HEK293 (cell line): Measurements from ENCODE around the gene TMEM272.

Experiments
- CTCF ChIA-PET: fragments of 350-600 bp; formaldehyde crosslinking; extraction: SDS; loops from one replicate; lab custom pipeline; 2021; ENCODE audit warnings: antibody characterized with exemption; lab: Yijun Ruan, JAX
- POLR2A ChIA-PET: fragments of 300-600 bp; formaldehyde crosslinking; extraction: SDS; loops from one replicate; lab custom pipeline; 2020; ENCODE audit warnings: antibody characterized with exemption, inconsistent platforms; lab: Yijun Ruan, JAX
- H3K27ac ChIP-seq: fragments of 200-500 bp; sonication (Bioruptor generic); 2 replicates; pipeline ENCODE4 v1.5.1; 2014; ENCODE audit warnings: low read depth, low read length, control low read depth, inconsistent platforms; ENCODE audit errors: extremely low read depth
- H3K36me3 ChIP-seq, 2 experiments: fragments of 200-500 bp in 1 of 2; sonication (Bioruptor generic) in 1 of 2; 1 replicate in 1 of 2; 2 replicates in 1 of 2; pipeline ENCODE4 v1.5.1; 2014 to 2017; ENCODE audit warnings: inconsistent platforms in 2 of 2, low read length in 2 of 2; ENCODE audit not compliant: control insufficient read depth in 2 of 2, insufficient read depth in 1 of 2
- H3K4me1 ChIP-seq: fragments of 200-500 bp; sonication (Bioruptor generic); 2 replicates; pipeline ENCODE4 v1.5.1; 2014; ENCODE audit warnings: mild to moderate bottlenecking, low read length, inconsistent platforms; ENCODE audit not compliant: control insufficient read depth, insufficient read depth
- H3K4me3 ChIP-seq: 2 replicates; pipeline ENCODE4 v1.5.1; 2011; ENCODE audit warnings: low read depth, mild to moderate bottlenecking, control low read depth, low read length, moderate library complexity
- H3K9me3 ChIP-seq: fragments of 200-500 bp; sonication (Bioruptor generic); 2 replicates; pipeline ENCODE4 v1.5.1; 2014; ENCODE audit warnings: low read depth, low read length, inconsistent platforms; ENCODE audit not compliant: control insufficient read depth, insufficient read depth
- GLIS2 ChIP-seq: fragments of 450-650 bp; formaldehyde crosslinking; IDR thresholded peaks from 2 replicates; pipeline ENCODE4 v1.5.1; 2016; ENCODE audit warnings: missing biosample characterization, missing genetic modification characterization
- KLF8 ChIP-seq: fragments of 450-650 bp; formaldehyde crosslinking; IDR thresholded peaks from 2 replicates; pipeline ENCODE4 v1.5.1; 2016; ENCODE audit warnings: missing biosample characterization, missing genetic modification characterization
- KLF9 ChIP-seq: fragments of 450-650 bp; formaldehyde crosslinking; IDR thresholded peaks from 2 replicates; pipeline ENCODE4 v1.5.1; 2016; ENCODE audit warnings: missing biosample characterization, missing genetic modification characterization, low read depth
- ZBTB17 ChIP-seq: fragments of 450-650 bp; formaldehyde crosslinking; IDR thresholded peaks from 2 replicates; pipeline ENCODE4 v1.5.1; 2016; ENCODE audit warnings: missing biosample characterization, missing genetic modification characterization
- ZBTB21 ChIP-seq: fragments of 450-650 bp; formaldehyde crosslinking; IDR thresholded peaks from 2 replicates; pipeline ENCODE4 v1.5.1; 2017; ENCODE audit warnings: missing biosample characterization, missing genetic modification characterization
- ZFP69B ChIP-seq: fragments of 450-650 bp; formaldehyde crosslinking; IDR thresholded peaks from 2 replicates; pipeline ENCODE4 v1.5.1; 2016; ENCODE audit warnings: missing biosample characterization, missing genetic modification characterization
- ZNF133 ChIP-seq: fragments of 450-650 bp; formaldehyde crosslinking; IDR thresholded peaks from 2 replicates; pipeline ENCODE4 v1.5.1; 2016; ENCODE audit warnings: missing biosample characterization, missing genetic modification characterization
- ZNF140 ChIP-seq: fragments of 450-650 bp; formaldehyde crosslinking; IDR thresholded peaks from 2 replicates; pipeline ENCODE4 v1.5.1; 2016; ENCODE audit warnings: missing biosample characterization, missing genetic modification characterization
- ZNF2 ChIP-seq: fragments of 450-650 bp; formaldehyde crosslinking; IDR thresholded peaks from 2 replicates; pipeline ENCODE4 v1.5.1; 2016; ENCODE audit warnings: missing biosample characterization, missing genetic modification characterization
- ZNF350 ChIP-seq: fragments of 450-650 bp; formaldehyde crosslinking; IDR thresholded peaks from 2 replicates; pipeline ENCODE4 v1.5.0; 2017; ENCODE audit warnings: missing biosample characterization, mild to moderate bottlenecking, missing genetic modification characterization
- ZNF510 ChIP-seq: fragments of 450-650 bp; formaldehyde crosslinking; IDR thresholded peaks from 2 replicates; pipeline ENCODE4 v1.5.1; 2018; ENCODE audit warnings: mild to moderate bottlenecking, missing genetic modification characterization, missing biosample characterization; ENCODE audit not compliant: insufficient replicate concordance
- ZNF560 ChIP-seq: fragments of 450-650 bp; formaldehyde crosslinking; IDR thresholded peaks from 2 replicates; pipeline ENCODE4 v1.5.1; 2017; ENCODE audit warnings: missing biosample characterization, missing genetic modification characterization, borderline replicate concordance
- ZNF654 ChIP-seq: fragments of 450-650 bp; formaldehyde crosslinking; IDR thresholded peaks from 2 replicates; pipeline ENCODE4 v1.5.1; 2016; ENCODE audit warnings: low read depth, missing biosample characterization, missing genetic modification characterization
- ZNF664 ChIP-seq: fragments of 450-650 bp; formaldehyde crosslinking; IDR thresholded peaks from 2 replicates; pipeline ENCODE4 v1.5.1; 2016; ENCODE audit warnings: missing biosample characterization, missing genetic modification characterization
- ZNF785 ChIP-seq: fragments of 450-650 bp; formaldehyde crosslinking; IDR thresholded peaks from 2 replicates; pipeline ENCODE4 v1.5.1; 2016; ENCODE audit warnings: missing biosample characterization, missing genetic modification characterization
- ZNF792 ChIP-seq: fragments of 450-650 bp; formaldehyde crosslinking; IDR thresholded peaks from 2 replicates; pipeline ENCODE4 v1.5.1; 2016; ENCODE audit warnings: missing biosample characterization, missing genetic modification characterization
- ZNF837 ChIP-seq: fragments of 450-650 bp; formaldehyde crosslinking; IDR thresholded peaks from 2 replicates; pipeline ENCODE4 v1.5.1; 2016; ENCODE audit warnings: missing biosample characterization, missing genetic modification characterization
- TF ChIP-seq, protein P1 (sequence below): fragments of 450-650 bp; IDR thresholded peaks from 2 replicates; pipeline ENCODE4 v1.5.1; 2018; ENCODE audit warnings: missing biosample characterization, missing genetic modification characterization
- TF ChIP-seq, protein P2 (sequence below): fragments of 450-650 bp; formaldehyde crosslinking; IDR thresholded peaks from 2 replicates; pipeline ENCODE4 v1.5.1; 2016; ENCODE audit warnings: missing biosample characterization, missing genetic modification characterization
- TF ChIP-seq, protein P3 (sequence below): fragments of 450-650 bp; formaldehyde crosslinking; IDR thresholded peaks from 2 replicates; pipeline ENCODE4 v1.5.1; 2016; ENCODE audit warnings: missing biosample characterization, missing genetic modification characterization
- TF ChIP-seq, protein P4 (sequence below): fragments of 450-650 bp; formaldehyde crosslinking; IDR thresholded peaks from 2 replicates; pipeline ENCODE4 v1.5.1; 2016; ENCODE audit warnings: missing biosample characterization, missing genetic modification characterization
- TF ChIP-seq, protein P5 (sequence below): fragments of 450-650 bp; formaldehyde crosslinking; IDR thresholded peaks from 2 replicates; pipeline ENCODE4 v1.5.1; 2016; ENCODE audit warnings: missing biosample characterization, missing genetic modification characterization, low read depth
- TF ChIP-seq, protein P6 (sequence below): fragments of 450-650 bp; formaldehyde crosslinking; IDR thresholded peaks from 2 replicates; pipeline ENCODE4 v1.5.1; 2017; ENCODE audit warnings: missing biosample characterization, missing genetic modification characterization

TMEM272 gene

DNA sequence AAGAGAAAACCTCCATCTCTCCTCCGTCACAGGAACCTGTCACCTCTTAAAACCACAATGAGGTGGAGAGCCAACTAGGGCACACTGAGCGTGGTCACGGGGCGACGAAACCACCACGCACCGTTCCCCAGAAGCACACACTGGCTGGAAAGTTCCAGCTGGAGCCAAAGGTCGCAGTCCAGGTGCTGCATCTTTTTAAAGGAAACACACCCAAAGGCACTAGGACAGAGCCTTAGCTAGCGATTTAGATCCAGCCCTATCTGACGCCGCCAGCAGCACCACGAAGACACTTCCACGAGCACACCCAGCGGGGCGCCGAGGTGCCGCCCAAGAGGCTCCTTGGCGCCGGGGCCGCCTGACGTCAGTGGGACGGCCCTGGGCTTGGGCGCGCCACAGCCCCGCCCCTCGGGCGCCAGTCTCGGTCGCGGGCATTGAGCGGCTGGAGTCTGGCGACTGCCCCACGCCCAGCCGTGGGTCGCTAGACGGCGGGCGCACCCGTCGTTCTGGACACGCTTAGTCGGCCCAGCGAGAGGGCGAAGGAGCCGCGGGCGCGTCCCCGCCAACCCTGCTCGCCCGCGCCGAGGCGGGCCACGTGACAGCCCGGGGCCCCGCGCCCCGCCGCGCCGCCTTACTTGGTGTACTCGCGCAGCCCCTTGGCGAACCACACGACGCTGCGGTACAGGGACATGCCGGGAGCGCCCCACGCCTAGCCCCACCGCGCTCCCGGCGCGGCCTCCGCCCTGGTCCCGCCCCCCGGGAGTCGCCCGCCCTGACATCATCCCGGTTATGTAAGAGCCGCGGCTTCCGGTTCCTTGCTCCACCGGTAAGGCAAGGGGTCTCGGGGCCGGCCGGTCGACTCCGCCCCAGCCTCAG, 41.3 kb downstream of the TMEM272 start, which contains the start of gene DHRS12 (continued):
- TF ChIP-seq, protein P1, sequence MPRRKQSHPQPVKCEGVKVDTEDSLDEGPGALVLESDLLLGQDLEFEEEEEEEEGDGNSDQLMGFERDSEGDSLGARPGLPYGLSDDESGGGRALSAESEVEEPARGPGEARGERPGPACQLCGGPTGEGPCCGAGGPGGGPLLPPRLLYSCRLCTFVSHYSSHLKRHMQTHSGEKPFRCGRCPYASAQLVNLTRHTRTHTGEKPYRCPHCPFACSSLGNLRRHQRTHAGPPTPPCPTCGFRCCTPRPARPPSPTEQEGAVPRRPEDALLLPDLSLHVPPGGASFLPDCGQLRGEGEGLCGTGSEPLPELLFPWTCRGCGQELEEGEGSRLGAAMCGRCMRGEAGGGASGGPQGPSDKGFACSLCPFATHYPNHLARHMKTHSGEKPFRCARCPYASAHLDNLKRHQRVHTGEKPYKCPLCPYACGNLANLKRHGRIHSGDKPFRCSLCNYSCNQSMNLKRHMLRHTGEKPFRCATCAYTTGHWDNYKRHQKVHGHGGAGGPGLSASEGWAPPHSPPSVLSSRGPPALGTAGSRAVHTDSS, result no peak
- no peak for TF ChIP-seq ZNF837 (tag by site-specific recombination)
- TF ChIP-seq ZNF140 (tag by site-specific recombination), result no peak
- TF ChIP-seq ZNF2, result peak; percentile 36; the same call in 1 of the 2 replicates

DNA sequence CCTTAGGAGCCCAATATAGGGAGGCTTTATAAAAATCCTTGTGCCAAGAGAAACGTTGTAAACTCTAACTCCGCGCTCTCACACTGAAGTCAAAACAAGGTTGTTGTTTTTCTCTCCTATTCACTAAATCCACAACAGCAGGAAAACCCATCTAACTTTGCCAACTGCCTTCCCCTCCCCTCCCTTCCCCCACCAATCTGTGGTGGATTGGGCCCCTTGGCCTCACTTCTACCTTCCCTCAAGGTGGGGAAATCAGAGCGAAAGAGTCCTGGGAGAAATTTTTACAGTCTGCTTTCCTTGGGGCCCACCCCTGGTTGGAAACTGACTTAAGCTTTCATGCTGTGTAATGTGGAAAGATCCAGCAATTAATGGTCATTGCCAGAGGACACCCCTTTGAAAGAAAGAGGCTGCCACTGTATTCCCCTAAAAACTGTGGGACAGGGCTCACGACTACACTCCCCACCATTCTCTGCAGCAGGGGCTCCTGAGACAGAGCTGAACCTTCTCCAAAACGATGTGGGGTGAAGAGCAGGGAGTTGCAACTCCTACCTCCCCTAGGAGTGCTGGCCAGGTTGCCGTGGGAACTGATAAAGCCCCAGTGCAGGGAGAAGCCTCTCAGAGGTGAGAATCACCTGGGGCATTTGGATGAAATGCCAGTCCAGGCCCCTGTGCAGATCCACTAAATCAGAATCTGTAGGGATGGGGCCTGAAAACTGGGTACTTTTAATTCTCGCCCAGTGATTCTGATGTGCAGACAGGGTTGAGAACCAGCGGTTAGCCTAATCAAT, 42.2 kb downstream of the TMEM272 start:
- POLR2A ChIA-PET, result interaction anchor here (1.0 to 2.7 kb wide), 2 partner anchors 350 kb away, joined by 4 to 8 read pairs; partner anchors contain the start of gene INTS6
- Histone ChIP-seq H3K4me1 (peaks cover 12% of the 10 kb centered on the region), H3K27ac (peak overlapping the region; percentile 88; the same call in 1 of the 2 replicates), H3K9me3 (no peaks in the 10 kb centered on the region), H3K36me3 (no peaks in the 10 kb centered on the region), H3K4me3 (no peak overlapping the region)
- CTCF ChIA-PET, result interaction anchor here (0.6 to 2.7 kb wide), 4 partner anchors 41 to 516 kb away, joined by 3 to 8 read pairs (median 4); no protein-coding TSS in a partner anchor
- TF ChIP-seq, protein P2, sequence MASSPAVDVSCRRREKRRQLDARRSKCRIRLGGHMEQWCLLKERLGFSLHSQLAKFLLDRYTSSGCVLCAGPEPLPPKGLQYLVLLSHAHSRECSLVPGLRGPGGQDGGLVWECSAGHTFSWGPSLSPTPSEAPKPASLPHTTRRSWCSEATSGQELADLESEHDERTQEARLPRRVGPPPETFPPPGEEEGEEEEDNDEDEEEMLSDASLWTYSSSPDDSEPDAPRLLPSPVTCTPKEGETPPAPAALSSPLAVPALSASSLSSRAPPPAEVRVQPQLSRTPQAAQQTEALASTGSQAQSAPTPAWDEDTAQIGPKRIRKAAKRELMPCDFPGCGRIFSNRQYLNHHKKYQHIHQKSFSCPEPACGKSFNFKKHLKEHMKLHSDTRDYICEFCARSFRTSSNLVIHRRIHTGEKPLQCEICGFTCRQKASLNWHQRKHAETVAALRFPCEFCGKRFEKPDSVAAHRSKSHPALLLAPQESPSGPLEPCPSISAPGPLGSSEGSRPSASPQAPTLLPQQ (tag by site-specific recombination), result peak; percentile 24; the same call in 1 of the 2 replicates
- no peak for TF ChIP-seq ZNF785 (tag by site-specific recombination)
- TF ChIP-seq, protein P3, sequence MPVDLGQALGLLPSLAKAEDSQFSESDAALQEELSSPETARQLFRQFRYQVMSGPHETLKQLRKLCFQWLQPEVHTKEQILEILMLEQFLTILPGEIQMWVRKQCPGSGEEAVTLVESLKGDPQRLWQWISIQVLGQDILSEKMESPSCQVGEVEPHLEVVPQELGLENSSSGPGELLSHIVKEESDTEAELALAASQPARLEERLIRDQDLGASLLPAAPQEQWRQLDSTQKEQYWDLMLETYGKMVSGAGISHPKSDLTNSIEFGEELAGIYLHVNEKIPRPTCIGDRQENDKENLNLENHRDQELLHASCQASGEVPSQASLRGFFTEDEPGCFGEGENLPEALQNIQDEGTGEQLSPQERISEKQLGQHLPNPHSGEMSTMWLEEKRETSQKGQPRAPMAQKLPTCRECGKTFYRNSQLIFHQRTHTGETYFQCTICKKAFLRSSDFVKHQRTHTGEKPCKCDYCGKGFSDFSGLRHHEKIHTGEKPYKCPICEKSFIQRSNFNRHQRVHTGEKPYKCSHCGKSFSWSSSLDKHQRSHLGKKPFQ (tag by site-specific recombination), result no peak
- no peak for TF ChIP-seq ZNF664 (tag by site-specific recombination)
- no peak for TF ChIP-seq KLF8
- TF ChIP-seq ZFP69B, result 0 out of 2 replicates have a peak, but pooled peaks have one; percentile 18
- TF ChIP-seq ZNF792 (tag by site-specific recombination), result no peak
- no peak for TF ChIP-seq ZBTB17 (tag by site-specific recombination)
- TF ChIP-seq, protein P4, sequence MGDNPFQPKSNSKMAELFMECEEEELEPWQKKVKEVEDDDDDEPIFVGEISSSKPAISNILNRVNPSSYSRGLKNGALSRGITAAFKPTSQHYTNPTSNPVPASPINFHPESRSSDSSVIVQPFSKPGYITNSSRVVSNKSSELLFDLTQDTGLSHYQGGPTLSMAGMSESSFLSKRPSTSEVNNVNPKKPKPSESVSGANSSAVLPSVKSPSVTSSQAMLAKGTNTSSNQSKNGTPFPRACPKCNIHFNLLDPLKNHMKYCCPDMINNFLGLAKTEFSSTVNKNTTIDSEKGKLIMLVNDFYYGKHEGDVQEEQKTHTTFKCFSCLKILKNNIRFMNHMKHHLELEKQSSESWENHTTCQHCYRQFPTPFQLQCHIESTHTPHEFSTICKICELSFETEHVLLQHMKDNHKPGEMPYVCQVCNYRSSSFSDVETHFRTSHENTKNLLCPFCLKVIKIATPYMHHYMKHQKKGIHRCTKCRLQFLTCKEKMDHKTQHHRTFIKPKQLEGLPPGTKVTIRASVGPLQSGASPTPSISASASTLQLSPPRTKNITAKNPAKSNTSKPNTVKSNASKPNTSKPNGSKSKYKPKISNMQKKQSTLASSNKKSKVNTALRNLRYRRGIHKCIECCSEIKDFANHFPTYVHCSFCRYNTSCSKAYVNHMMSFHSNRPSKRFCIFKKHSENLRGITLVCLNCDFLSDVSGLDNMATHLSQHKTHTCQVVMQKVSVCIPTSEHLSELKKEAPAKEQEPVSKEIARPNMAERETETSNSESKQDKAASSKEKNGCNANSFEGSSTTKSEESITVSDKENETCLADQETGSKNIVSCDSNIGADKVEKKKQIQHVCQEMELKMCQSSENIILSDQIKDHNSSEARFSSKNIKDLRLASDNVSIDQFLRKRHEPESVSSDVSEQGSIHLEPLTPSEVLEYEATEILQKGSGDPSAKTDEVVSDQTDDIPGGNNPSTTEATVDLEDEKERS (tag by site-specific recombination), result no peak
- no peak for TF ChIP-seq ZBTB21 (tag by site-specific recombination)
- no peak for TF ChIP-seq KLF9 (tag by site-specific recombination)
- TF ChIP-seq ZNF2, result no peak
- no peak for TF ChIP-seq ZNF510 (tag by site-specific recombination)
- TF ChIP-seq ZNF560, result no peak
- no peak for TF ChIP-seq ZNF133
- TF ChIP-seq ZNF350 (tag by site-specific recombination), result no peak
- TF ChIP-seq, protein P5, sequence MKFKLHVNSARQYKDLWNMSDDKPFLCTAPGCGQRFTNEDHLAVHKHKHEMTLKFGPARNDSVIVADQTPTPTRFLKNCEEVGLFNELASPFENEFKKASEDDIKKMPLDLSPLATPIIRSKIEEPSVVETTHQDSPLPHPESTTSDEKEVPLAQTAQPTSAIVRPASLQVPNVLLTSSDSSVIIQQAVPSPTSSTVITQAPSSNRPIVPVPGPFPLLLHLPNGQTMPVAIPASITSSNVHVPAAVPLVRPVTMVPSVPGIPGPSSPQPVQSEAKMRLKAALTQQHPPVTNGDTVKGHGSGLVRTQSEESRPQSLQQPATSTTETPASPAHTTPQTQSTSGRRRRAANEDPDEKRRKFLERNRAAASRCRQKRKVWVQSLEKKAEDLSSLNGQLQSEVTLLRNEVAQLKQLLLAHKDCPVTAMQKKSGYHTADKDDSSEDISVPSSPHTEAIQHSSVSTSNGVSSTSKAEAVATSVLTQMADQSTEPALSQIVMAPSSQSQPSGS, result no peak
- TF ChIP-seq, protein P6, sequence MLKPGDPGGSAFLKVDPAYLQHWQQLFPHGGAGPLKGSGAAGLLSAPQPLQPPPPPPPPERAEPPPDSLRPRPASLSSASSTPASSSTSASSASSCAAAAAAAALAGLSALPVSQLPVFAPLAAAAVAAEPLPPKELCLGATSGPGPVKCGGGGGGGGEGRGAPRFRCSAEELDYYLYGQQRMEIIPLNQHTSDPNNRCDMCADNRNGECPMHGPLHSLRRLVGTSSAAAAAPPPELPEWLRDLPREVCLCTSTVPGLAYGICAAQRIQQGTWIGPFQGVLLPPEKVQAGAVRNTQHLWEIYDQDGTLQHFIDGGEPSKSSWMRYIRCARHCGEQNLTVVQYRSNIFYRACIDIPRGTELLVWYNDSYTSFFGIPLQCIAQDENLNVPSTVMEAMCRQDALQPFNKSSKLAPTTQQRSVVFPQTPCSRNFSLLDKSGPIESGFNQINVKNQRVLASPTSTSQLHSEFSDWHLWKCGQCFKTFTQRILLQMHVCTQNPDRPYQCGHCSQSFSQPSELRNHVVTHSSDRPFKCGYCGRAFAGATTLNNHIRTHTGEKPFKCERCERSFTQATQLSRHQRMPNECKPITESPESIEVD (tag by site-specific recombination), result no peak
- TF ChIP-seq ZNF654 (tag by site-specific recombination), result no peak
- no peak for TF ChIP-seq GLIS2 (tag by site-specific recombination)
